Stimulated activated CD4-positive, alpha-beta T cell treated with anti-CD3 and anti-CD28 coated beads, Interleukin-15, amount 100 ng/mL, for 24 hours (primary cell): ENCODE data around the gene MUC21.
"Not testable (repeated sequence)": the region's sequence is repeated elsewhere in the genome, so short reads cannot be mapped to it uniquely, and the experiment has no call there.

ENCODE experiments used
- DNase-seq: peaks from one replicate; pipeline ENCODE4 v3.0.0-alpha.2; 2020

Gene MUC21

DNA sequence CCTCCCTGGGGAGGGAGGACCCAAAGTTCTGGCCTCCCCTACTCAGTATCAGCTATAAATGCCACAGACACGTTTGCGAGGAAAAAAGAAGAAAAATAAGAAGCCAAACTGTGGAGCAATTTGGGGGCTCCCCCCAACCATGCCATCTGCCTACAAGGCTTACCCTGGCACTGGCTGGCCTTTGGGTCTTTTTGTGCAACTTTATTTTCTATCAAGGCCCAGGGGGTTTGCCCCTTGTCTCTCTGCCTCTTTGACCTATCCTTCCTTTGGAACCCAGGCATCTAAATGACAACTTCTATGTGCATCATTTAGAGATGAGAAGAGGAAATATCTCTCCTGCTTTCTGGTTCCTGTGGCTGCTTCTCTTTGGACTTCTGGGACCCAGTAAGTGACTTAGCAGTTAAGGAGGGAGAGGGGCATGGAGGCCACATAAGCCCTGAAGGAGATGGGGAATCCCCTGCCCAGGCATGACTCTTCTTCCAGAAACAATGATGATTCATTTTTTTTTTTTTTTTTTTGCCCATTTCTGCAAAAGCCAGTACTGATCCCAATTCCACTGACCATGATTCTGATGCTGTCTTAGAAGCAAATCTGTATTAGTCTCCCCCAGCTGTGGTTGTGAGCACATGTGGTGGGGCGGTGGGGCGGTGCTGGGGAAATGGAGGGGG, 27.0 kb downstream of the MUC21 start, which contains the start of gene MUC22:
MUC22 (plus strand) TSS at position 82 of the 668 bp plus-strand sequence; CDS start at position 315, 233 bp downstream.
- peak; percentile 60 for DNase-seq

- DNase-seq, result no peak
Observed at GRCh38 chr6:31011153-31011552, 27.6 kb downstream of the MUC21 start.

- no peak for DNase-seq
Observed at GRCh38 chr6:31016659-31017299, 33.3 kb downstream of the MUC21 start.

- not testable (repeated sequence) for DNase-seq
Observed at GRCh38 chr6:31017436-31017835, 33.9 kb downstream of the MUC21 start.

DNA sequence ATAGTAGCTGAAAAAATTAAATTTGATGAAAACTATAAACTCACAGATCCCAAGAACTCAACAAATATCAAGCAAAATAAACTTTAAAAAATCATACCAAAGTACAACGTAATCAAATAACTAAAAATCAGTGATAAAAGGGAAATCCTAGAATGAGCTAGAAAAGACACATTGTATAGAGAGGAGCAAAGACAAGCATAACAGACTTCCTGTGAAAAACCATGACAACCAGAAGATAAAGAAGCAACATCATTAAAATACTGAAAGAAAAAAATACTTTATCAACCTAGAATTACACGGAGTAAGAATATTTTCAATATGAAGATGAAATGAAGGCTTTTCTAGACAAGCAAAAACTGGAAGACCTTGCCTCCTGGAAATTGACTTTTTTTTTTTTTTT, 36.5 kb downstream of the MUC21 start:
- DNase-seq, result no peak

DNA sequence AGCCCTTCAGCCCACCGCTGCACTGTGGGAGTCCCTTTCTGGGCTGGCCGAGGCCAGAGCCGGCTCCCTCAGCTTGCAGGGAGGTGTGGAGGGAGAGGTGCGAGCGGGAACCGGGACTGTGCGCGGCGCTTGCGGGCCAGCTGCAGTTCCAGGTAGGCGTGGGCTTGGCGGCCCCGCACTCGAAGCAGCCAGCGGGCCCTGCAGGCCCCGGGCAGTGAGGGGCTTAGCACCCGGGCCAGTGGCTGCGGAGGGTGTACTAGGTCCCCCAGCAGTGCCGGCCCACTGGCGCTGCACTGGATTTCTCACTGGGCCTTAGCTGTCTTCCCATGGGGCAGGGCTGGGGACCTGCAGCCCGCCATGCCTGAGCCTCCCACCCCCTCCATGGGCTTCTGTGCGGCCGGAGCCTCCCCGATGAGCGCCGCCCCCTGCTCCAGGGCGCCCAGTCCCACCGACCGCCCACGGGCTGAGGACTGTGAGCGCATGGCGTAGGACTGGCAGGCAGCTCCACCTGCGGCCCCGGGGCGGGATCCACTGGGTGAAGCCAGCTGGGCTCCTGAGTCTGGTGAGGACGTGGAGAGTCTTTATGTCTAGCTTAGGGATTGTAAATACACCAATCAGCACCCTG, 37.2 kb downstream of the MUC21 start:
- DNase-seq, result not testable (repeated sequence)

GRCh38 chr6:31021705-31022531, 38.4 kb downstream of the MUC21 start:
- not testable (repeated sequence) for DNase-seq

DNA sequence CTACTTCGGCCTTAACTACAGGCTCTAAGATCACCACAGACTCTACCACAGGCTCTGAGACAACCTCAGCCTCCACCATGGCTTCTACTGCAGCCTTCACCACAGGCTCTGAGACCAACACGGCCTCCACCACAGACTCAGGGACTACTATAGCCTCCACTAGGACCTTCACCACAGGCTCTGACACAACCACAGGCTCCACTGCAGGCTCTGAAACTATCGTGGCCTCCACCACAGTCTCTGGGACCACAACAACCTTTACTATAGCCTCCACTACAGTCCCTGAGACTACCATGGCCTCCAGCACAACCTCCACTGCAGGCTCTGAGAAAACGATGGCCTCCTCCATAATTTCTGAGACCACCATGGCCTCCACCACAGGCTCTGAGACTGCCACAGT, 42.1 kb downstream of the MUC21 start:
- no peak for DNase-seq

GRCh38 chr6:31031095-31031494, 47.6 kb downstream of the MUC21 start:
- DNase-seq, result no peak

GRCh38 chr6:31033075-31033474, 49.6 kb downstream of the MUC21 start:
- no peak for DNase-seq

DNA sequence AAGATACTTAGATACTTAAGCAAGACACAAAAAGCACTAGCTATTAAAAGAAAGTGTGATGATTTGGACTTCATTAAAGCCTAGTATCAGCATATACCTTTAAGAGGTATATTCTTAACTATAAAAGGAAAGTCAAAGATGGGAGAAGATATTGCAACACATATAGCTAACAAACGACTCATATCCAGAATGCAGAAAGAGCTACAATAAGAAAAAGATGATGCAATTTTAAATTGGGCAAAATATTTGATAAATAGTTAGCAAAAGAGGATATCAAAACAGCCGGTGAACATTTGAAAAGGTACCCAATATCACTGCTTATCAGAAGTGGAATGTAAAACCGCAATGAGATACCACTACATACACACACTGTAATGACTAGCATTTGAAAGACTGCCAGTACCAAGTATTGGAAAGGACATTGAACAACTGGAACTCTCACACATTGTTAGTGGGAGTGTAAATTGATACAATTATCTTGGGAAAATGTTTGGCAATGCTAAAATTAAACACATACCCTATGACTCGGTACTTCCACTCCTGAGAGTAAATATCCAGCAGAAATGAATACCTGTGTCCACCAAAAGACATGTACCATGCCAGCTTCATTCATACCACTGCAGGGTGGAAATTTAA, 52.5 kb downstream of the MUC21 start:
- no peak for DNase-seq

DNA sequence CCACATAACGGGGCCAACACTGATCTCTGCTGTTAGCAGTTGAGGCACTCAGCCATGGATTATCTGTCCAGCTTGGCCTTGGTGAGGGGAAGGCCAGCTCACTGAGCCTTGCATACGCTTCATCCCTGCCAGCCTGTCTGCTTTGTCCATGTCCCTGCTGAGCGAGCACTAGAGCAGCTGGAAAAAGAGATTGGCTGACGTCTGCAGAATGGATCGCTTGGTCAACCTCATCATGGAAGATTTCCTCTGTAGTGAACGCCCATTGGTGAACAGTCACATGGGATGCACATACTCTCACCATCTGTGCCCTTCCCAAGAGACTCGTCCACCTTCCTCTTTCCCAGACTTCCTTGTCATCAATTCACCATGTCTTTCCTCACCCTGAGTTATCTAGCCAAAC, 53.7 kb downstream of the MUC21 start:
- no peak for DNase-seq

DNA sequence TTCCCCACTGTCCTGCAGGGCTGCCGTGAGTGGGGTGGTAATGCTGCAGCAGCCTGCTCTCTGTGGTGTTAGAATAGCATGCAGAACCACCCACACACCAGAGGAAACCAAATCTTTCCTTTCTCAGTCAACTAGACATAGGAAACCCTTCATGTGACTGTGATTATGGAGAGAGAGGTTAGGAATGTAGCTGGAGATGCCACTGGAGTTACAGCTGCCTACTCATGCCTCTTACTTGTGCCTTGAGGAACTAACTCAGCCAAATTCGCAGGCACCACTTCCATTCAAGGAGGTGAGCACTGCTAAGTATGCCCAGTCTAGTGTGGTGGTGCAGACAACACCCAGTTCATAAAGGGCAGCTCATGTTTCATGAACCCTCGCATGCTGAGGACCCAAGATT, 54.2 kb downstream of the MUC21 start:
- DNase-seq, result no peak

DNA sequence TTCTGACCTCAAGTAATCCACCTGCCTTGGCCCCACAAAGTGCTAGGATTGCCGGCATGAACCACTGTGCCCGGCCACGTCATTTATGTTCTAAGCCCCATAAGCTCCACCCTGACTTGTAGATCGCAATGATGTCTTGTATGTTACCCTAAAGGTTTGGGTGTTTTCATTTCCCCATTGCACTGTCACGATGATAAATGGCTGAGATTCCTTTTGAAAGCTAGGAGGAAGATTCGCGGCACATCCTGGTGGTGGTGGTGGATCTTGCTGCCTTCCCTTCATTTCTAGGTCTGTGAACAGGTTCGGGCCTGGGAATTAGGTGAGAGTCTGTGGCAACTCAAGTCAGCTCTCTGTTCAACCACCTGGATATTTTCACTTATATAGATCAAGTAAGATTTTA, 55.0 kb downstream of the MUC21 start:
- no peak for DNase-seq
